ENCODE measurements around the gene FBXL17. TPM values are rescaled to one million over a fixed set of nuclear protein-coding genes. Genes with fewer than 3 reads are reported as not detected.
A peak's percentile ranks its signal among the peaks of the same experiment; 100 is the strongest.

FBXL17 gene
- total RNA-seq, 1 experiment from 2014 or later = 15.9 TPM

GRCh38 chr5:107864793-107865192 is 517.1 kb downstream of the FBXL17 start:
- DNase-seq (ENCODE audit: low read depth) = peak; percentile 26

- no peak for DNase-seq (ENCODE audit: low read depth)
Measured at GRCh38 chr5:107863125-107863524, 518.8 kb downstream of the FBXL17 start.

- DNase-seq (ENCODE audit: low read depth) = no peak
Measured at GRCh38 chr5:107861565-107861964, 520.3 kb downstream of the FBXL17 start.

- no peak for DNase-seq (ENCODE audit: low read depth)
Measured at GRCh38 chr5:107860044-107860443, 521.9 kb downstream of the FBXL17 start.

- DNase-seq (ENCODE audit: low read depth) = no peak
Measured at GRCh38 chr5:107858788-107859187, 523.1 kb downstream of the FBXL17 start.

GRCh38 chr5:107858324-107858723 is 523.6 kb downstream of the FBXL17 start:
- DNase-seq (ENCODE audit: low read depth) = no peak

GRCh38 chr5:107857785-107858184 is 524.1 kb downstream of the FBXL17 start:
- DNase-seq (ENCODE audit: low read depth) = no peak

- no peak for DNase-seq (ENCODE audit: low read depth)
Measured at GRCh38 chr5:107855171-107855570, 526.7 kb downstream of the FBXL17 start.

- no peak for DNase-seq (ENCODE audit: low read depth)
Measured at GRCh38 chr5:107853696-107854095, 528.2 kb downstream of the FBXL17 start.

GRCh38 chr5:107853031-107853430 is 528.9 kb downstream of the FBXL17 start:
- DNase-seq (ENCODE audit: low read depth) = peak; percentile 76

- no peak for DNase-seq (ENCODE audit: low read depth)
Measured at GRCh38 chr5:107849118-107849517, 532.8 kb downstream of the FBXL17 start.

GRCh38 chr5:107840592-107840991 is 541.3 kb downstream of the FBXL17 start:
- no peak for DNase-seq (ENCODE audit: low read depth)

- DNase-seq (ENCODE audit: low read depth) = no peak
Measured at GRCh38 chr5:107840161-107840560, 541.7 kb downstream of the FBXL17 start.

GRCh38 chr5:107835096-107835495 is 546.8 kb downstream of the FBXL17 start:
- no peak for DNase-seq (ENCODE audit: low read depth)

- no peak for DNase-seq (ENCODE audit: low read depth)
Measured at GRCh38 chr5:107832746-107833145, 549.2 kb downstream of the FBXL17 start.

- peak; percentile 60 for DNase-seq (ENCODE audit: low read depth)
Measured at GRCh38 chr5:107831612-107832395, 550.1 kb downstream of the FBXL17 start.

GRCh38 chr5:107830750-107831149 is 551.1 kb downstream of the FBXL17 start:
- no peak for DNase-seq (ENCODE audit: low read depth)

- DNase-seq (ENCODE audit: low read depth) = no peak
Measured at GRCh38 chr5:107826311-107827000, 555.4 kb downstream of the FBXL17 start.

GRCh38 chr5:107824821-107825220 is 557.1 kb downstream of the FBXL17 start:
- no peak for DNase-seq (ENCODE audit: low read depth)

GRCh38 chr5:107821288-107821687 is 560.6 kb downstream of the FBXL17 start:
- no peak for DNase-seq (ENCODE audit: low read depth)

- DNase-seq (ENCODE audit: low read depth) = no peak
Measured at GRCh38 chr5:107820429-107820828, 561.5 kb downstream of the FBXL17 start.

- DNase-seq (ENCODE audit: low read depth) = no peak
Measured at GRCh38 chr5:107817951-107818350, 563.9 kb downstream of the FBXL17 start.

- DNase-seq (ENCODE audit: low read depth) = no peak
Measured at GRCh38 chr5:107817436-107817835, 564.5 kb downstream of the FBXL17 start.

Measured in M059J (cell line).